Measurements from ENCODE around the gene SPARCL1. TPM values are rescaled to one million over a fixed set of nuclear protein-coding genes. Genes with fewer than 3 reads are reported as not detected.
"Not testable (repeated sequence)": the region's sequence is repeated elsewhere in the genome, so short reads cannot be mapped to it uniquely, and the experiment has no call there.

Gene SPARCL1
- total and polyA plus RNA-seq, 2 donors (not counting 1 experiment from before 2014, with no cell fraction given) = not detected

DNA sequence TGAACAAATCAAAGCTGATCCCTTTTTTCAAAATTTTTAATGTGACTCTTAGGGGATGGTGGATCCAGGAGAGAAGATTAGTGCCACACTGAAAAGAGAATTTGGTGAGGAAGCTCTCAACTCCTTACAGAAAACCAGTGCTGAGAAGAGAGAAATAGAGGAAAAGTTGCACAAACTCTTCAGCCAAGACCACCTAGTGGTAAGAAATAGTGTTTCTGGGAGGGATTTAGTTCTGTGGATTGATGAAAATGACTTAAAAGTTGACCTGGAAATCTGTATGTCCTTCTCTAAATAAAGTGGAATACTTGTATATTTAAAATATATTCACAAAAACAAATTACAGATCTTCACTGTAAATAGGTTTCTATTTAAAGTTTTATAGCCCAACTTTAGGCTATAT, 77.6 kb downstream of the SPARCL1 start:
- no peak overlapping the region for H3K9ac ChIP-seq (ENCODE audit: low read length)
- H3K9me3 ChIP-seq (ENCODE audit: control extremely low read depth in 1 of 3, control insufficient read depth in 2 of 3, insufficient read depth in 1 of 3, low read length in 2 of 3) = no peaks in the 10 kb centered on the region
- ChIA-PET POLR2A (no interaction called here), CTCF (interaction anchor here (0.9 to 1.9 kb wide), 3 partner anchors 13 to 98 kb away, joined by 3 to 4 read pairs (median 3); partner anchors contain the start of gene NUDT9)
- H3K4me3 ChIP-seq (ENCODE audit: control extremely low read depth in 1 of 5, extremely low read depth in 1 of 5, insufficient read depth in 1 of 5, low read depth in 2 of 5, low read length in 4 of 5) = no peak overlapping the region
- H3K27me3 ChIP-seq (replicated peaks in 1 of 4; ENCODE audit: control extremely low read depth in 1 of 4, control insufficient read depth in 3 of 4, insufficient read depth in 4 of 4, low read length in 3 of 4) = no peaks in the 10 kb centered on the region
- Mint-ChIP-seq H3K27ac (no peak overlapping the region), H3K9me3 (ENCODE audit: insufficient read depth) (no peaks in the 10 kb centered on the region), H3K4me1 (no peaks in the 10 kb centered on the region), H3K4me3 (no peak overlapping the region), H3K27me3 (no peaks in the 10 kb centered on the region)
- no peak overlapping the region for H3K4me2 ChIP-seq (replicated peaks; ENCODE audit: low read depth, low read length, poor library complexity, severe bottlenecking)
- H3K79me2 ChIP-seq (ENCODE audit: control insufficient read depth, insufficient read depth, low read length) = no peaks in the 10 kb centered on the region
- intact Hi-C loops (cut with micrococcal nuclease) = no loop called here
- TF ChIP-seq EZH2 (IDR thresholded peaks at IDR 0.05; ENCODE audit: borderline replicate concordance, insufficient read depth, low read depth, low read length, poor library complexity, severe bottlenecking) = no peak
- TF ChIP-seq, protein P1, sequence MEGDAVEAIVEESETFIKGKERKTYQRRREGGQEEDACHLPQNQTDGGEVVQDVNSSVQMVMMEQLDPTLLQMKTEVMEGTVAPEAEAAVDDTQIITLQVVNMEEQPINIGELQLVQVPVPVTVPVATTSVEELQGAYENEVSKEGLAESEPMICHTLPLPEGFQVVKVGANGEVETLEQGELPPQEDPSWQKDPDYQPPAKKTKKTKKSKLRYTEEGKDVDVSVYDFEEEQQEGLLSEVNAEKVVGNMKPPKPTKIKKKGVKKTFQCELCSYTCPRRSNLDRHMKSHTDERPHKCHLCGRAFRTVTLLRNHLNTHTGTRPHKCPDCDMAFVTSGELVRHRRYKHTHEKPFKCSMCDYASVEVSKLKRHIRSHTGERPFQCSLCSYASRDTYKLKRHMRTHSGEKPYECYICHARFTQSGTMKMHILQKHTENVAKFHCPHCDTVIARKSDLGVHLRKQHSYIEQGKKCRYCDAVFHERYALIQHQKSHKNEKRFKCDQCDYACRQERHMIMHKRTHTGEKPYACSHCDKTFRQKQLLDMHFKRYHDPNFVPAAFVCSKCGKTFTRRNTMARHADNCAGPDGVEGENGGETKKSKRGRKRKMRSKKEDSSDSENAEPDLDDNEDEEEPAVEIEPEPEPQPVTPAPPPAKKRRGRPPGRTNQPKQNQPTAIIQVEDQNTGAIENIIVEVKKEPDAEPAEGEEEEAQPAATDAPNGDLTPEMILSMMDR (IDR thresholded peaks at IDR 0.05) = no peak
- H3K4me1 ChIP-seq (ENCODE audit: control insufficient read depth in 2 of 2, insufficient read depth in 2 of 2, low read length in 2 of 2) = no peaks in the 10 kb centered on the region
- DNase-seq (no peak), ATAC-seq (ENCODE audit: low read depth) (no peak)
- peaks cover 5% of the 10 kb centered on the region for H4K20me1 ChIP-seq (ENCODE audit: control insufficient read depth, insufficient read depth, low read length, poor library complexity, severe bottlenecking)
- no peak overlapping the region for H2AFZ ChIP-seq (ENCODE audit: insufficient read depth, low read depth, low read length, poor library complexity, severe bottlenecking)
- H3K36me3 ChIP-seq (replicated peaks in 1 of 2; ENCODE audit: control extremely low read depth in 1 of 2, control insufficient read depth in 1 of 2, extremely low read depth in 1 of 2, insufficient read depth in 2 of 2, low read length in 1 of 2) = peaks cover 5 to 28% of the 10 kb centered on the region in 2 experiments
- no peak overlapping the region for H3K27ac ChIP-seq (ENCODE audit: low read length in 2 of 2)

DNA sequence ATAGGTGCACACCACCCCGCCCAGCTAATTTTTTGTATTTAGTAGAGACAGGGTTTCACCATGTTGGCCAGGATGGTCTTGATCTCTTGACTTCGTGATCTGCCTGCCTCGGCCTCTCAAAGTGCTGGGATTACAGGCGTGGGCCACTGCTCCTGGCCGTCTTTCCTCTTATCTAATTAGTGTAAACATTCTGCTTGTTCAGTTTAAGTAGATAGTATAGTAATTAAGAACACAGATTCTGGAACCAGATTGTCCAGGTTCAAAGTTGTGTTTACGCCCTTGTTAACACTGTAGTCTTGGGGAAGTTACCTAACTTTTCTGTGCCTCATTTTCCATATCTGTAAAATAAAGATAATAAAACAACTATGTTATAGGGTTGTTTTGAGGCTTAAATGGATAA, 82.8 kb downstream of the SPARCL1 start:
- POLR2A ChIA-PET = interaction anchor here (0.6 kb wide), 1 partner anchor 13 kb away, joined by 3 read pairs; no protein-coding TSS in a partner anchor
- H3K4me1 Mint-ChIP-seq = not testable (repeated sequence)
- peaks cover 6 to 27% of the 10 kb centered on the region in 2 experiments for H3K36me3 ChIP-seq (replicated peaks in 1 of 2; ENCODE audit: control extremely low read depth in 1 of 2, control insufficient read depth in 1 of 2, extremely low read depth in 1 of 2, insufficient read depth in 2 of 2, low read length in 1 of 2)

More for the DNA sequence above, 82.8 kb downstream of the SPARCL1 start:
- H3K27ac Mint-ChIP-seq; H3K9ac ChIP-seq (ENCODE audit: low read length); H3K27me3 ChIP-seq (replicated peaks in 1 of 4; ENCODE audit: control extremely low read depth in 1 of 4, control insufficient read depth in 3 of 4, insufficient read depth in 4 of 4, low read length in 3 of 4); CTCF ChIA-PET; H3K4me3 ChIP-seq (ENCODE audit: control extremely low read depth in 1 of 5, extremely low read depth in 1 of 5, insufficient read depth in 1 of 5, low read depth in 2 of 5, low read length in 4 of 5); H3K4me3 Mint-ChIP-seq; H3K9me3 Mint-ChIP-seq (ENCODE audit: insufficient read depth); intact Hi-C loops (cut with micrococcal nuclease); ATAC-seq (ENCODE audit: low read depth); H3K4me1 ChIP-seq (ENCODE audit: control insufficient read depth in 2 of 2, insufficient read depth in 2 of 2, low read length in 2 of 2); H4K20me1 ChIP-seq (ENCODE audit: control insufficient read depth, insufficient read depth, low read length, poor library complexity, severe bottlenecking); H2AFZ ChIP-seq (ENCODE audit: insufficient read depth, low read depth, low read length, poor library complexity, severe bottlenecking); H3K9me3 ChIP-seq (ENCODE audit: control extremely low read depth in 1 of 3, control insufficient read depth in 2 of 3, insufficient read depth in 1 of 3, low read length in 2 of 3); H3K79me2 ChIP-seq (ENCODE audit: control insufficient read depth, insufficient read depth, low read length); H3K27me3 Mint-ChIP-seq; H3K27ac ChIP-seq (ENCODE audit: low read length in 2 of 2); DNase-seq; H3K4me2 ChIP-seq (replicated peaks; ENCODE audit: low read depth, low read length, poor library complexity, severe bottlenecking): not testable (repeated sequence)
- no CpG with 5 or more reads among the region's 6 CpGs for WGBS (ENCODE audit: insufficient coverage)

All from B cell (primary cell).